Measurements from ENCODE around the gene SLC66A2. TPM values are rescaled to one million over a fixed set of nuclear protein-coding genes. Genes with fewer than 3 reads are reported as not detected.

The SLC66A2 gene
- total RNA-seq, 4 donors from 2014 or later: 41.4 to 310 (median 78.5) TPM

DNA sequence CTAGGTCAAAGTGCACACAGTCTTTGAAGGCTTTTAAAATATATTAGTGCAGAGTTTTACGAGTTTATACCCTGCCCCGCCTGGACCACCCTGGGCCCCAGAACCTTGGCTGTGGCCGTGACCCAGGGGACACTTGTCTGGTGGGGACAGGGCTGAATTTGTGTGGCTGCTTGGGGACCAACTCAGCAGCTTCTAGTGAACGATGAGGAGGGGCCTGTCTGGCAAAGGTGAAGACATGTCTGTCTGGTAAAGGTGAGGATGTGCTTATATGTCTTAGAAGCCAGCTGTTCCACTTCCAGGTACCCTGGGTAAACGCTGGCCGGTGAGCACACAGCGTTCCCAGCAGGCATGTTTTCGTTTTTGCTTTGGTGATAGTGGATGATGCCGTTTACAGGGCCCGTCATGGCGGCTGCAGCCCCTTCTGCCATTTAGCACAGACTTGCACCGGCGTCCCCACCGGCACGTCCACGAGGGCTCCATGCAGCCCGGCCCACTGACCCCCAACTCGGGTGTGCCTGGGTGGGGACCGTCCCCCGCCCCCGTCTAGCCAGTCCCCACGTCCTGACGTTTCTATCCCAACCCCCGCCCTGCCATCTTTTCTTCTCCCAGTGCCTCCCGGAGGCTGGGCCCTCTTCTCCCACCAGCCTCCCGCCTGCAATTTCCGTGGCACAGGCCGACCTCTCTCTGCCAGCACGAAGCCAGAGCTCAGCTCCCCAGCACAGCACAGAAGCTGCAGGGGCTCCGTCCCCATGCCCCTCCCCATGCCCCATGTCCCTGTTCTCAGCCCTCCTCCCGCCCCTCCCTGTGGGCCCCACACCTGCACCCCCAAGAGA is 67.8 kb downstream of the SLC66A2 start:
- TF ChIP-seq, protein P1, sequence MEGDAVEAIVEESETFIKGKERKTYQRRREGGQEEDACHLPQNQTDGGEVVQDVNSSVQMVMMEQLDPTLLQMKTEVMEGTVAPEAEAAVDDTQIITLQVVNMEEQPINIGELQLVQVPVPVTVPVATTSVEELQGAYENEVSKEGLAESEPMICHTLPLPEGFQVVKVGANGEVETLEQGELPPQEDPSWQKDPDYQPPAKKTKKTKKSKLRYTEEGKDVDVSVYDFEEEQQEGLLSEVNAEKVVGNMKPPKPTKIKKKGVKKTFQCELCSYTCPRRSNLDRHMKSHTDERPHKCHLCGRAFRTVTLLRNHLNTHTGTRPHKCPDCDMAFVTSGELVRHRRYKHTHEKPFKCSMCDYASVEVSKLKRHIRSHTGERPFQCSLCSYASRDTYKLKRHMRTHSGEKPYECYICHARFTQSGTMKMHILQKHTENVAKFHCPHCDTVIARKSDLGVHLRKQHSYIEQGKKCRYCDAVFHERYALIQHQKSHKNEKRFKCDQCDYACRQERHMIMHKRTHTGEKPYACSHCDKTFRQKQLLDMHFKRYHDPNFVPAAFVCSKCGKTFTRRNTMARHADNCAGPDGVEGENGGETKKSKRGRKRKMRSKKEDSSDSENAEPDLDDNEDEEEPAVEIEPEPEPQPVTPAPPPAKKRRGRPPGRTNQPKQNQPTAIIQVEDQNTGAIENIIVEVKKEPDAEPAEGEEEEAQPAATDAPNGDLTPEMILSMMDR (IDR thresholded peaks at IDR 0.05; ENCODE audit: low read depth): no peak

DNA sequence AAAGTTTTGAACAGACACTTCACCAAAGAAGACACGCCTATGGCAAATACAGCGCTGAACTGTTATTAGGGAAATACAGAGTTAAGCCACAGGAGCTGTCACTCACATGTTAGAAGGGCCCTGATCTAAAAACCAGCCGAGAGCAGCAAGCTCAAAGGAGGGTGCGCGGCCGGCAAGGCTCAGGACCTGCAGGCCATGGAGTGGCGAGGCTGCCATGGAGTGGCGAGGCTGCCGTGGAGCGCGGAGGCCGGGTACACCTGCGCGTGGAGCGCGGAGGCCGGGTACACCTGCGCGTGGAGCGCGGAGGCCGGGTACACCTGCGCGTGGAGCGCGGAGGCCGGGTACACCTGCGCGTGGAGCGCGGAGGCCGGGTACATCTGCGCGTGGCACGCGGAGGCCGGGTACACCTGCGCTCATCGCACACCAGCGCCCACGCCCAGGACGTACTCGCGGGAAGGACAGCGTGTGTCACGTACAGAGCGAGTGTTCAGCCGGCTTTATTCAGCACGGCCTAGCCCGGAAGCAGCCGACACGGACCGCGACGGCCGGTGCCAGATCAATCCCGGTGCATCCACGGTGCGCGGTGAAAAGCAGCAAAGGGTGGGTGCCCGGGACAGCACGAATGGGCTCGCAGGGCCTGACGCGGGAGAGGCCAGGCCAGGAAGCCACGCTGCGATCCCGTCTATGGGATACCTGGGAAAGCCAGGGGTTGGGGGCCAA is 68.8 kb downstream of the SLC66A2 start:
- TF ChIP-seq, protein P1 (IDR thresholded peaks at IDR 0.05; ENCODE audit: low read depth): no peak

DNA sequence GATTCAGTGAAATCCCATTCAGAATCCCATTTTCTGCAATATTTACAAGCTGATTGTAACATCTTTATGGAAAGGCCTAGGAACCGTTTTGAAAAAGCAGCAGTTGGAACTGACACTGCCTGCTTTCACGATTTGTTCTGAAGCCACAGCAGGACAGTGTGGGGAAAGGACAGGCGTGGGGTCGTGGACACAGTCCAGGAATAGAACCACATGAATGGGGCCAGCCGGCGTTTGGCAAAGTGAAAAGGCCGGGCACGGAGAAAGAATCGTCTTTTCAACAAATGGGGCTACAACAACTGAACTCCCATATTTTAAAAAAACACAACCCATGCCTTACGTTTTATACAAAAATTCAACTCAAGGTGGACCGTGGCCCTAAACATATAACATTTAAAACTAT is 69.8 kb downstream of the SLC66A2 start:
- TF ChIP-seq, protein P1 (IDR thresholded peaks at IDR 0.05; ENCODE audit: low read depth): no peak

DNA sequence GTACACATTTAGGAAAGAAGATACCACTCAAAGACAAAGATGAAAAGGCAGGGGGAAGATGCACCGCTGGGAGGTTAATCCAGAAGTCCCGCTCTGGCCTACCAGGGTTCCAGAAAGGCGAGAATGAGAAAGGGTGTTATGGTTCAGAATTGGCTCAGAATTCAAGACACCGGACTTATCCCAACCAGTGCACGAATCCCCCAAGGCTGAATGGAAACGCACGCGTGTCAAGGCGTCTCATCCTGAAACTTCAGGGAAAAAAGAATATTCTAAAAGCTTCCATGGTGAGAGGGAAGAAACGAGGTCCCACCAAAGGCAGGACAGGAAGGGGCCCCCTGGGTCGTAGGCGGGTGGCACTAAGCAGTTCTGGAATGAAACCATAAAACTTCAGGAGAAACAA is 71.9 kb downstream of the SLC66A2 start:
- TF ChIP-seq, protein P1 (IDR thresholded peaks at IDR 0.05; ENCODE audit: low read depth): no peak

DNA sequence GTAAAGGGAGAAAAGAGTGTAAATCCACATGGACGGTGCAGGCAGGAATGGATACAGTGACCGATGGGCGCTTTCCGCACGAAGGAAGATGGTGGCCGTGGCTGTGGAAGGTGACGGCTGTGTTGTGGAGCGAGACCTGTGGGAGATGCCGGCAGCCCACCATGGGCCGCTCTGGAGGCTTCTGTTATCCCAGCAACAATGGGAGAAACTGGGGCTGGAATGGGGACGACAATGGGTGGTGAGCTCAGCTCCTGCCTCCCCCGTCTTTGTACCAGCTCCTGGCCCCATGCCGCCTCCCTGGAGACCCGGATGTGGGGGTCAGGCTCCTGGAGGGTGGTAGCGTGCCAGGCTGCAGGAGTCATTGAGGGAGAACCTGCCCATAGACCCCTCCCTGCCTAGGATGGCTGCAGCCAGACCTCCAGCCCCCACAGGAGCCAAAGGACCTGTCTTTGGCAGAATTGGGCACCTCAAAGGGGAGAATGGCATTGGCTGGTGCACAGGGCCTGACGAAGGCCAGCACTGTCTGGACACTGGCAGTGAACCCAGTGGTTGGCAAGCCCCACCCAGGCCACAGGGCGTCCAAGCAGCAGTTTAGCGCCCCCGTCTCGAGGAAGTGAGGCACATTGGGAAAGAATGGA is 72.6 kb downstream of the SLC66A2 start:
- TF ChIP-seq, protein P1 (IDR thresholded peaks at IDR 0.05; ENCODE audit: low read depth): no peak

DNA sequence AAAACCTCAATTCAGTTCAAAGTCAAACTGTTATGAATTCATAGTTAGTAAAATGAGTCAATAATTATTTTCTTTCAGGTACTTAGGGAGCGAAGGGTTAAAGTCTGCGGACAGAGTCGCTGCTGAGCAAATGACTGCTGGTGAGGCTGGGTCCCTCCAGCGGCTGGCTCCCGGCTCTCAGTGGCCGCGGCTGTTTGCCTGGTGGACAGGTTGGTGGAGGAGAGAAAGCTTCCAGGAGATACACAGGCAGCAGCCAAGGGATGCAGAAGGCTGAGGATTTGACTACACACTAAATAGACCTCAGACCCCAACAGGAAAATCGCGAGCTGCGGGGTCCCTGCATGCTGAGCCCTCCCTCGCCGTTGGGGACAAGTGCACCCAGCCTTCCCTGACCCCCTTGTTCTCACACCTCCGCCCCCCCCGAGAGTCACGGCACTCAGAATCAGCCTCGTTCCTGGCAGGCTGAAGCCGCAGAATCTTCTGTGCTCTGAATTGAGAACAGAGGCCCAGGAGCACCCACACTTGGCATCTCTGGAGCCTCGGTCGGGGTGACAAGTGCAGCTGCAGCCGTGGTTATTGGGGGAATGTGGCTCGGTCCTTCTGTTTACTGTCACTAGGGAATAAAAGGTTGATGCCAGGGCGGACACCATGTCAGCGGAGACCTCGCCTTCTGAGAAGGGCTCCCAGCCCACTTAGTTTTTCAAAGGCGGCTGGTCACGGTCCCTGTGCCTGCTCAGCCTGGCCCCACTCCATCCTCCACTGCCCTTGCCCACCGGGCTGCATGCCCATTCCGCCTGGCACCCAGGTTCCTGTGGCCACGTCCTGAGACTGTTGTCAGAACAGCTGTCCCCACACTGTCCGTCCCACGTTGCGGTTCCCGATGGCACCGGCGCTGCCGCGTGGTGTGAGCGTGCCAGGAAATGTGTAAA is 74.0 kb downstream of the SLC66A2 start:
- TF ChIP-seq, protein P1 (IDR thresholded peaks at IDR 0.05; ENCODE audit: low read depth): no peak
